RPMI8226 (cell line): ENCODE data around the gene MEFV.
A peak's percentile ranks its signal among the peaks of the same experiment; 100 is the strongest.
"Not testable (repeated sequence)": the region's sequence is repeated elsewhere in the genome, so short reads cannot be mapped to it uniquely, and the experiment has no call there.

Source experiments
- DNase-seq: peaks from one replicate; pipeline ENCODE4 v3.0.0-alpha.2; 2015

The MEFV gene

GRCh38 chr16:3215601-3216262 lies 40.7 kb downstream of the MEFV start:
- peak; percentile 73 for DNase-seq

- peak; percentile 73 for DNase-seq
These were observed 41.4 kb downstream of the MEFV start for GRCh38 chr16:3214904-3215600.

GRCh38 chr16:3212567-3212966 lies 43.9 kb downstream of the MEFV start:
- DNase-seq = no peak

- DNase-seq = no peak
These were observed 44.4 kb downstream of the MEFV start for GRCh38 chr16:3212006-3212405.

- DNase-seq = no peak
These were observed 49.1 kb downstream of the MEFV start for GRCh38 chr16:3207086-3207953.

GRCh38 chr16:3205939-3206338 lies 50.5 kb downstream of the MEFV start:
- DNase-seq = not testable (repeated sequence)

GRCh38 chr16:3202903-3203539 lies 53.4 kb downstream of the MEFV start:
- no peak for DNase-seq

- DNase-seq = no peak
These were observed 57.9 kb downstream of the MEFV start for GRCh38 chr16:3198334-3199072.

- DNase-seq = not testable (repeated sequence)
These were observed 58.6 kb downstream of the MEFV start for GRCh38 chr16:3197694-3198333.

GRCh38 chr16:3195975-3196374 lies 60.5 kb downstream of the MEFV start:
- DNase-seq = no peak

- DNase-seq = no peak
These were observed 61.6 kb downstream of the MEFV start for GRCh38 chr16:3194792-3195191.

- DNase-seq = no peak
These were observed 62.9 kb downstream of the MEFV start for GRCh38 chr16:3193221-3194212.

GRCh38 chr16:3192476-3193019 lies 63.9 kb downstream of the MEFV start:
- DNase-seq = no peak
